PC-3 (cell line): Measurements from ENCODE around the gene KANSL1L.

Source experiments
- CTCF ChIP-seq: fragments of 300-600 bp; sonication (generic); conservative IDR thresholded peaks from 2 replicates; pipeline ENCODE4 v1.5.1; 2017; ENCODE audit warnings: antibody characterized with exemption, low read depth, mild to moderate bottlenecking, low read length
- EZH2 ChIP-seq: fragments of 300-600 bp; sonication (generic); IDR thresholded peaks from one replicate; pipeline ENCODE4 v1.6.1; 2017; ENCODE audit warnings: antibody characterized with exemption, mild to moderate bottlenecking, low read length; ENCODE audit not compliant: unreplicated experiment

- no peak for TF ChIP-seq CTCF
- no peak for TF ChIP-seq EZH2
These were observed at the start of gene KANSL1L for GRCh38 chr2:210171309-210172218.
